Endodermal cell (in vitro differentiated cells): ENCODE data around the gene KCNK15. TPM values are rescaled to one million over a fixed set of nuclear protein-coding genes. Genes with fewer than 3 reads are reported as not detected.
"Not testable (repeated sequence)": the region's sequence is repeated elsewhere in the genome, so short reads cannot be mapped to it uniquely, and the experiment has no call there.

ENCODE experiments used
- DNase-seq: peaks from one replicate; pipeline ENCODE4 v3.0.0-alpha.2; 2017
- H3K27ac ChIP-seq: 2 replicates; pipeline ENCODE4 v1.5.1; 2013; ENCODE audit warnings: mild to moderate bottlenecking, low read depth, low read length, moderate library complexity
- H3K27me3 ChIP-seq: 2 replicates; pipeline ENCODE4 v1.6.1; 2013; ENCODE audit warnings: mild to moderate bottlenecking, low read length, moderate library complexity; ENCODE audit not compliant: insufficient read depth, control insufficient read depth, poor library complexity, severe bottlenecking
- H3K36me3 ChIP-seq: 2 replicates; pipeline ENCODE4 v1.7.0; 2013; ENCODE audit warnings: mild to moderate bottlenecking, low read length, moderate library complexity; ENCODE audit not compliant: control insufficient read depth, insufficient read depth
- H3K4me1 ChIP-seq: one replicate; pipeline ENCODE4 v1.7.0; 2013; ENCODE audit warnings: low read length; ENCODE audit not compliant: control insufficient read depth, insufficient read depth
- H3K4me3 ChIP-seq: 2 replicates; pipeline ENCODE4 v1.5.1; 2013; ENCODE audit warnings: mild to moderate bottlenecking, low read length, moderate library complexity
- H3K9ac ChIP-seq: 2 replicates; pipeline ENCODE4 v1.6.1; 2013; ENCODE audit warnings: mild to moderate bottlenecking, low read length, moderate library complexity; ENCODE audit not compliant: poor library complexity, severe bottlenecking; ENCODE audit errors: extremely low read depth
- H3K9me3 ChIP-seq: 2 replicates; pipeline ENCODE4 v1.6.1; 2013; ENCODE audit warnings: mild to moderate bottlenecking, low read length, moderate library complexity; ENCODE audit not compliant: control insufficient read depth
- H3K27ac Mint-ChIP-seq: 2 replicates; pipeline ENCODE4 v1.8.0; 2020; ENCODE audit warnings: mixed read lengths
- H3K27me3 Mint-ChIP-seq: 2 replicates; pipeline ENCODE4 v1.8.0; 2021; ENCODE audit warnings: mild to moderate bottlenecking, mixed read lengths; ENCODE audit not compliant: insufficient read depth
- H3K36me3 Mint-ChIP-seq: 2 replicates; pipeline ENCODE4 v1.8.0; 2020; ENCODE audit warnings: low read depth, mixed read lengths
- H3K4me1 Mint-ChIP-seq: 2 replicates; pipeline ENCODE4 v1.8.0; 2020; ENCODE audit warnings: mixed read lengths
- H3K4me3 Mint-ChIP-seq: 2 replicates; pipeline ENCODE4 v1.8.0; 2020; ENCODE audit warnings: mild to moderate bottlenecking, moderate library complexity, mixed read lengths
- H3K9me3 Mint-ChIP-seq: 2 replicates; pipeline ENCODE4 v1.8.0; 2020; ENCODE audit warnings: mild to moderate bottlenecking, mixed read lengths
- WGBS, 2 experiments: methylation state at CpG; one replicate each; pipeline versions ENCODE4 v1.1.5 to v1.1.7; 2013; ENCODE audit warnings: missing lambda C conversion rate in 2 of 2, mixed read lengths in 1 of 2; ENCODE audit not compliant: insufficient coverage in 1 of 2, insufficient read length in 1 of 2; 5-methylcytosine and 5-hydroxymethylcytosine counted together
- long read RNA-seq, 4 experiments: library from polyadenylated mRNA in 2 of 4; library from RNA in 1 of 4; library from capped mRNA in 1 of 4; stranded (forward) in 3 of 4; unstranded in 1 of 4; transcript quantifications; one replicate each; pipeline ENCODE4 v2.0.0, GENCODE V29; 2020 to 2021; ENCODE audit warnings: inconsistent platforms in 1 of 4
- polyA plus RNA-seq, 2 experiments: library from polyadenylated mRNA; stranded (reverse); fragments of 50-300 nt; gene quantifications; one replicate each; pipeline ENCODE4 v1.2.3, GENCODE V29; 2013
- total RNA-seq, 2 donors: library from RNA; stranded (reverse); fragmentation: NEBNext Ultra II Directional in 1 of 2; extraction: Animal tissue kit (Norgen Biotek cat#: 25700) in 1 of 2; gene quantifications; 2 replicates in 1 of 2; 3 replicates in 1 of 2; pipeline ENCODE4 v1.2.1, GENCODE V29; 2021
- TF ChIP-seq, protein P1 (sequence below): fragments of 200-600 bp; sonication (generic); conservative IDR thresholded peaks from 2 replicates; pipeline ENCODE4 v1.5.0; 2021; ENCODE audit warnings: antibody characterized with exemption, mild to moderate bottlenecking

Gene KCNK15
- under 1 TPM; 0.15 to 0.22 TPM for total RNA-seq
- 0.07 TPM for polyA plus RNA-seq (2013, experiment 1 of 2)
- not detected for polyA plus RNA-seq (2013, experiment 2 of 2)
- long read RNA-seq, experiment 1: 0 reads
- long read RNA-seq, experiment 2: 0 reads
- long read RNA-seq, experiment 3, partial matches to known transcripts: 0 of 1 reads
- long read RNA-seq, experiment 3, other reads (novel, unspliced or antisense): 0 of 1 reads
- long read RNA-seq, experiment 4: 0 reads

DNA sequence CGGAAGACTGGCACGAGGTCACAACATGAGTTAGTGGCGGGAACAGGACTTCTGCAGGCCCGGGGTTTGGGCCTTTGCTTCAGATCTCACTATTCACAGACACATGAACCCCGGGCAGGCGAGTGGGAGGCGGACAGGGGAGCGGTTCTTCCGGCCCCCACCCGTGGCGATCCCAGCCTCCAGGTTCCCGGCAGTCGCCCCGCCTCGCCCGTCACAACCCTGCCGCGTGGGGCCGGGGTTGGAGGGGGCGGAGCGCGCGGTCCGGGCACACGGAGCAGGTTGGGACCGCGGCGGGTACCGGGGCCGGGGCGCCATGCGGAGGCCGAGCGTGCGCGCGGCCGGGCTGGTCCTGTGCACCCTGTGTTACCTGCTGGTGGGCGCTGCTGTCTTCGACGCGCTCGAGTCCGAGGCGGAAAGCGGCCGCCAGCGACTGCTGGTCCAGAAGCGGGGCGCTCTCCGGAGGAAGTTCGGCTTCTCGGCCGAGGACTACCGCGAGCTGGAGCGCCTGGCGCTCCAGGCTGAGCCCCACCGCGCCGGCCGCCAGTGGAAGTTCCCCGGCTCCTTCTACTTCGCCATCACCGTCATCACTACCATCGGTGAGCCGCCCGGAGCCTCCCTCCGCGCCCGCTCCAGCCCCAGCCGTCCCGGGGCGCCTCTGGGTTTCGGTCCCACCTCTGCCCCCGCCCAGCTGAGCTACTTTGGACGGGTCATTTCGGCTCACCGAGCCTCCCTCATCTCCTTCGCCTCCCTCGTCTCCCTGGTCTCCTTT lies at the start of gene KCNK15:
TSS of gene KCNK15 (plus strand) at position 268 of the 769 bp plus-strand sequence. CDS start at position 314, 46 bp downstream.
- Mint-ChIP-seq H3K27me3 (peaks cover 81% of the 10 kb centered on the region), H3K9me3 (no peaks in the 10 kb centered on the region), H3K36me3 (no peaks in the 10 kb centered on the region), H3K4me1 (peaks cover 8% of the 10 kb centered on the region), H3K4me3 (peak within 1 kb of the TSS; percentile 44), H3K27ac (no peak within 1 kb of the TSS)
- WGBS, 2 experiments: 5 to 6% methylated on average over 7 to 81 of the region's 81 CpGs
- Histone ChIP-seq H3K9me3 (no peaks in the 10 kb centered on the region), H3K4me1 (no peaks in the 10 kb centered on the region), H3K36me3 (no peaks in the 10 kb centered on the region), H3K27me3 (peaks cover 53% of the 10 kb centered on the region), H3K27ac (no peak within 1 kb of the TSS), H3K9ac (no peak within 1 kb of the TSS), H3K4me3 (peak within 1 kb of the TSS; percentile 46)
- DNase-seq: peak; percentile 77
- TF ChIP-seq, protein P1, sequence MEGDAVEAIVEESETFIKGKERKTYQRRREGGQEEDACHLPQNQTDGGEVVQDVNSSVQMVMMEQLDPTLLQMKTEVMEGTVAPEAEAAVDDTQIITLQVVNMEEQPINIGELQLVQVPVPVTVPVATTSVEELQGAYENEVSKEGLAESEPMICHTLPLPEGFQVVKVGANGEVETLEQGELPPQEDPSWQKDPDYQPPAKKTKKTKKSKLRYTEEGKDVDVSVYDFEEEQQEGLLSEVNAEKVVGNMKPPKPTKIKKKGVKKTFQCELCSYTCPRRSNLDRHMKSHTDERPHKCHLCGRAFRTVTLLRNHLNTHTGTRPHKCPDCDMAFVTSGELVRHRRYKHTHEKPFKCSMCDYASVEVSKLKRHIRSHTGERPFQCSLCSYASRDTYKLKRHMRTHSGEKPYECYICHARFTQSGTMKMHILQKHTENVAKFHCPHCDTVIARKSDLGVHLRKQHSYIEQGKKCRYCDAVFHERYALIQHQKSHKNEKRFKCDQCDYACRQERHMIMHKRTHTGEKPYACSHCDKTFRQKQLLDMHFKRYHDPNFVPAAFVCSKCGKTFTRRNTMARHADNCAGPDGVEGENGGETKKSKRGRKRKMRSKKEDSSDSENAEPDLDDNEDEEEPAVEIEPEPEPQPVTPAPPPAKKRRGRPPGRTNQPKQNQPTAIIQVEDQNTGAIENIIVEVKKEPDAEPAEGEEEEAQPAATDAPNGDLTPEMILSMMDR: no peak

DNA sequence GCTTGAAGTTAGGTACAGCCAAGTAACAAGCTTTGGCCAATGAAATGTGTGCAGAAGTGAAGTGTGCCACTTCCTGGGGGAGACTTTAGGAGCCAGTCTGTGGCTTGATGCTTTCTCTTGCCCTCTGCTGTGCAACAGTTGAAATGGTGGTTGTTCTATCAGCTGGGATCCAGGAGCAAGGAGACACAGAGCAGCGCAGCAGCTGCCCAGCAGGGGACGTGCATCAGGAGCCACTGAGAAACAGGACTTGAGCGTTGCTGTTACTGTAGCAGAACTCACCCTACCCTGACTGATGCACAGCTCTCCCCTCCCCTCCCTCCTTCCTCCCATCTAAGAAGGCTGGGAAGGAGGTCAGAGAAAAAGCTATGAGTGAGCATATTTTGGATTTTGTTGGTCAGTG lies 49.4 kb upstream of the KCNK15 start:
- H3K4me3 ChIP-seq: no peak overlapping the region
- H3K36me3 ChIP-seq: no peaks in the 10 kb centered on the region
- no peaks in the 10 kb centered on the region for H3K4me1 ChIP-seq
- no peak overlapping the region for H3K4me3 Mint-ChIP-seq
- no peaks in the 10 kb centered on the region for H3K27me3 ChIP-seq
- H3K9me3 Mint-ChIP-seq: peaks cover 7% of the 10 kb centered on the region
- peak; percentile 51 for DNase-seq
- H3K36me3 Mint-ChIP-seq: no peaks in the 10 kb centered on the region
- H3K27ac Mint-ChIP-seq: no peak overlapping the region
- TF ChIP-seq, protein P1: no peak
- no peak overlapping the region for H3K27ac ChIP-seq
- peaks cover 5% of the 10 kb centered on the region for H3K9me3 ChIP-seq
- H3K9ac ChIP-seq: no peak overlapping the region
- peaks cover 7% of the 10 kb centered on the region for H3K4me1 Mint-ChIP-seq
- WGBS, 2 experiments: 94% methylated on average over 2 to 3 of the region's 3 CpGs
- H3K27me3 Mint-ChIP-seq: peaks cover 5% of the 10 kb centered on the region

DNA sequence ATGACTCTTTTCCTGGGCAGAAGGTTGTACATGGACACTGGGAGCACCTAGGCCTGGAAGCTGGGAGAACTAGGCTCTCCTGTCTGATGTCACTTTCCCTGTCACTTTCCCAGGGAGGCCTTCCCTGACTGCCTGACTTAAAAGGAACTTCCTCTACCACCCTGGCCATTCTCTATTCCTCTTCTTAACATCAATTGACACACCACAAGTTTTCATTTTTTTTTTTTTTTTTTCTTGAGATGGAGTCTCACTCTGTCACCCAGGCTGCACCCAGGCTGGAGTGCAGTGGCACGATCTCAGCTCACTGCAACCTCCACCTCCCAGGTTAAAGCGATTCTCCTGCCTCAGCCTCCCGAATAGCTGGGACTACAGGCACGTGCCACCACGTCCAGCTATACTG lies 48.6 kb upstream of the KCNK15 start:
- not testable (repeated sequence) for H3K9me3 Mint-ChIP-seq, H3K27ac Mint-ChIP-seq, H3K9ac ChIP-seq, H3K4me1 ChIP-seq, H3K9me3 ChIP-seq, H3K4me3 Mint-ChIP-seq, DNase-seq, H3K36me3 ChIP-seq, H3K4me3 ChIP-seq, H3K27ac ChIP-seq, H3K36me3 Mint-ChIP-seq, H3K27me3 ChIP-seq, H3K27me3 Mint-ChIP-seq
- WGBS, 2 experiments: 89 to 90% methylated on average over 5 of the region's 5 CpGs
- H3K4me1 Mint-ChIP-seq: peaks cover 12% of the 10 kb centered on the region
